ENCODE measurements around the gene AHSA1.

DNA sequence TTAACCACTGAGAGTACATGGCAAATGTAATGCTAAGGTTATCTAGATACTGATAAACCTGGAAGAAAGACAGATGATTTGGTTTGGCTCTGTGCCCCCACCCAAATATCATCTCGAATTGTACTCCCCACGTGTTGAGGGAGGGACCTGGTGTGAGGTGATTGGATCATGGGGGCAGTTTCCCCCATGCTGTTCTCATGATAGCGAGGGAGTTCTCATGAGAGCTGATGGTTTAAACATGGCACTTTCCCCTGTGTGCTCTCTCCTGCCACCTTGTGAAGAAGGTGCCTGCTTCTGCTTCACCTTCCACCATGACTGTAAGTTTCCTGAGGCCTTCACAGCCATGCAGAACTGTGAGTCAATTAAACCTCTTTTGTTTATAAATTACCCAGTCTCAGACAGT lies 48.8 kb upstream of the AHSA1 start:
- no peak for TF ChIP-seq POLR2AphosphoS5 (IDR thresholded peaks at IDR 0.05; ENCODE audit: low read depth, low read length)
- no peak for TF ChIP-seq TAF1 (IDR thresholded peaks at IDR 0.05; ENCODE audit: borderline replicate concordance, insufficient read depth, low read length)
- TF ChIP-seq SIN3A (IDR thresholded peaks at IDR 0.05; ENCODE audit: borderline replicate concordance, insufficient read depth, low read length) = no peak
